Stimulated activated CD4-positive, alpha-beta T cell treated with anti-CD3 and anti-CD28 coated beads, Interleukin-2, amount 100 ng/mL, for 4 hours (primary cell): ENCODE measurements around the gene LRRC2.
"Not testable (repeated sequence)": the region's sequence is repeated elsewhere in the genome, so short reads cannot be mapped to it uniquely, and the experiment has no call there.

Source experiments
- DNase-seq: peaks from one replicate; pipeline ENCODE4 v3.0.0-alpha.2; 2020; ENCODE audit warnings: low read depth

The LRRC2 gene

GRCh38 chr3:46527239-46527638 lies 38.9 kb downstream of the LRRC2 start:
- no peak for DNase-seq

GRCh38 chr3:46524832-46525231 lies 41.3 kb downstream of the LRRC2 start:
- DNase-seq: no peak

GRCh38 chr3:46524008-46524407 lies 42.1 kb downstream of the LRRC2 start:
- DNase-seq: no peak

GRCh38 chr3:46523556-46523955 lies 42.5 kb downstream of the LRRC2 start:
- no peak for DNase-seq

GRCh38 chr3:46522201-46522600 lies 43.9 kb downstream of the LRRC2 start:
- not testable (repeated sequence) for DNase-seq

GRCh38 chr3:46521096-46521495 lies 45.0 kb downstream of the LRRC2 start:
- no peak for DNase-seq

GRCh38 chr3:46520531-46520930 lies 45.6 kb downstream of the LRRC2 start:
- DNase-seq: no peak

GRCh38 chr3:46519952-46520351 lies 46.1 kb downstream of the LRRC2 start:
- DNase-seq: no peak

- no peak for DNase-seq
Measured at GRCh38 chr3:46517784-46518181, 48.3 kb downstream of the LRRC2 start.

GRCh38 chr3:46517016-46517783 lies 48.9 kb downstream of the LRRC2 start:
- DNase-seq: no peak

- DNase-seq: no peak
Measured at GRCh38 chr3:46516521-46516920, 49.6 kb downstream of the LRRC2 start.

GRCh38 chr3:46512191-46512749 lies 53.8 kb downstream of the LRRC2 start:
- DNase-seq: no peak

GRCh38 chr3:46509661-46510187 lies 56.4 kb downstream of the LRRC2 start:
- no peak for DNase-seq

GRCh38 chr3:46508850-46509591 lies 57.1 kb downstream of the LRRC2 start:
- no peak for DNase-seq

- no peak for DNase-seq
Measured at GRCh38 chr3:46506526-46506925, 59.6 kb downstream of the LRRC2 start.

- no peak for DNase-seq
Measured at GRCh38 chr3:46505953-46506352, 60.1 kb downstream of the LRRC2 start.

- peak; percentile 24 for DNase-seq
Measured at GRCh38 chr3:46504789-46505188, 61.3 kb downstream of the LRRC2 start.

GRCh38 chr3:46503200-46503874 lies 62.8 kb downstream of the LRRC2 start:
- no peak for DNase-seq

- DNase-seq: no peak
Measured at GRCh38 chr3:46501702-46502101, 64.4 kb downstream of the LRRC2 start.

- no peak for DNase-seq
Measured at GRCh38 chr3:46500656-46501635, 65.2 kb downstream of the LRRC2 start.

GRCh38 chr3:46498916-46499519 lies 67.1 kb downstream of the LRRC2 start:
- DNase-seq: no peak
